Activated T-cell treated with anti-CD3 and anti-CD28 coated beads, Interleukin-2, amount 50 U/mL, for 72 hours (primary cell): ENCODE results near the gene GSDME. TPM values are rescaled to one million over a fixed set of nuclear protein-coding genes. Genes with fewer than 3 reads are reported as not detected.
A peak's percentile ranks its signal among the peaks of the same experiment; 100 is the strongest.

ENCODE experiments used
- ATAC-seq, 2 donors: fragments of 150-1000 bp; cut with Tn5 transposase; replicated peaks in 1 of 2; 2 replicates each; pipeline ENCODE4 v1.10.0; 2021; ENCODE audit warnings: moderate library complexity in 2 of 2, mild to moderate bottlenecking in 1 of 2
- DNase-seq, 2 donors: peaks; one replicate each; pipeline ENCODE4 v3.0.0; 2021 to 2022; ENCODE audit warnings: mixed read lengths in 1 of 2
- H3K27ac Mint-ChIP-seq: one replicate; pipeline ENCODE4 v1.8.0; 2022; ENCODE audit warnings: mild to moderate bottlenecking, moderate library complexity, mixed read lengths
- H3K27me3 Mint-ChIP-seq: one replicate; pipeline ENCODE4 v1.8.0; 2022; ENCODE audit warnings: low read depth, mixed read lengths
- H3K36me3 Mint-ChIP-seq, 2 donors: one replicate each; pipeline ENCODE4 v1.8.0; 2022; ENCODE audit warnings: mixed read lengths in 2 of 2, mild to moderate bottlenecking in 1 of 2; ENCODE audit not compliant: insufficient read depth in 2 of 2
- H3K4me1 Mint-ChIP-seq: one replicate; pipeline ENCODE4 v1.8.0; 2022; ENCODE audit warnings: low read depth, mixed read lengths
- H3K4me3 Mint-ChIP-seq, 2 donors: one replicate each; pipeline ENCODE4 v1.8.0; 2022; ENCODE audit warnings: mild to moderate bottlenecking in 2 of 2, mixed read lengths in 2 of 2, moderate library complexity in 2 of 2
- H3K9me3 Mint-ChIP-seq, 2 donors: one replicate each; pipeline ENCODE4 v1.8.0; 2022; ENCODE audit warnings: mixed read lengths in 2 of 2
- total RNA-seq, 2 donors: library from RNA; stranded (reverse); gene quantifications; one replicate each; pipeline ENCODE4 v1.2.3, GENCODE V29; 2022

Gene GSDME
- total RNA-seq, 2 donors from 2014 or later = 19.3 to 20.6 TPM

GRCh38 chr7:24653316-24654085 is 103.8 kb downstream of the GSDME start:
- Mint-ChIP-seq H3K27me3 (no peaks in the 10 kb centered on the region), H3K36me3 (no peaks in the 10 kb centered on the region), H3K27ac (peak overlapping the region; percentile 46), H3K9me3 (no peaks in the 10 kb centered on the region), H3K4me3 (peak overlapping the region; percentile 16 to 65), H3K4me1 (peaks cover 13% of the 10 kb centered on the region)
- DNase-seq (no peak), ATAC-seq (no peak)

GRCh38 chr7:24652251-24652939 is 104.9 kb downstream of the GSDME start:
- Mint-ChIP-seq H3K27me3 (no peaks in the 10 kb centered on the region), H3K9me3 (no peaks in the 10 kb centered on the region), H3K36me3 (no peaks in the 10 kb centered on the region), H3K4me1 (peaks cover 13% of the 10 kb centered on the region), H3K27ac (no peak overlapping the region), H3K4me3 (no peak overlapping the region)
- no peak for ATAC-seq
- DNase-seq = no peak

Other genes with a start within 250 kb of the GSDME start
- gene PALS2, start 184.0 kb downstream of the GSDME start, total RNA-seq = 10 to 100 TPM; 20.5 to 26.9 TPM
- gene OSBPL3, start 222.7 kb upstream of the GSDME start, total RNA-seq = 10 to 100 TPM; 52.9 to 53.0 TPM